HEK293T (cell line): Measurements from ENCODE around the gene RBCK1.

Source experiments
- CTCF ChIA-PET: fragments of 350-600 bp; formaldehyde crosslinking; extraction: SDS; loops from one replicate; lab custom pipeline; 2021; ENCODE audit warnings: antibody characterized with exemption, inconsistent platforms; lab: Yijun Ruan, JAX
- POLR2A ChIA-PET: fragments of 350-600 bp; formaldehyde crosslinking; extraction: SDS; loops from one replicate; lab custom pipeline; 2020; ENCODE audit warnings: antibody characterized with exemption, inconsistent platforms; lab: Yijun Ruan, JAX
- DNase-seq: peaks from one replicate; pipeline ENCODE4 v3.0.0; 2012; ENCODE audit warnings: mixed read lengths; ENCODE audit errors: extremely low spot score
- ARNT ChIP-seq: fragments of 450-650 bp; IDR thresholded peaks from 2 replicates; pipeline ENCODE4 v1.6.1; 2017; ENCODE audit warnings: mild to moderate bottlenecking
- BHLHE40 ChIP-seq: fragments of 450-650 bp; IDR thresholded peaks from 2 replicates; pipeline ENCODE4 v1.6.1; 2016; ENCODE audit warnings: mild to moderate bottlenecking, moderate library complexity, borderline replicate concordance
- CTBP1 ChIP-seq: fragments of 450-650 bp; IDR thresholded peaks from 2 replicates; pipeline ENCODE4 v1.6.1; 2016; ENCODE audit warnings: borderline replicate concordance
- ELF4 ChIP-seq: fragments of 450-650 bp; IDR thresholded peaks from 2 replicates; pipeline ENCODE4 v1.6.1; 2017; ENCODE audit warnings: antibody characterized with exemption
- FOXA1 ChIP-seq: fragments of 450-650 bp; IDR thresholded peaks from 2 replicates; pipeline ENCODE4 v1.6.1; 2016; ENCODE audit warnings: mild to moderate bottlenecking
- FOXK2 ChIP-seq: fragments of 450-650 bp; IDR thresholded peaks from 2 replicates; pipeline ENCODE4 v1.6.1; 2016; ENCODE audit warnings: mild to moderate bottlenecking
- FOXM1 ChIP-seq: fragments of 450-650 bp; IDR thresholded peaks from 2 replicates; pipeline ENCODE4 v1.6.1; 2017; ENCODE audit warnings: mild to moderate bottlenecking, borderline replicate concordance
- HDGF ChIP-seq: fragments of 450-650 bp; IDR thresholded peaks from 2 replicates; pipeline ENCODE4 v1.6.1; 2017; ENCODE audit warnings: antibody characterized with exemption, borderline replicate concordance
- L3MBTL2 ChIP-seq: fragments of 450-650 bp; conservative IDR thresholded peaks from 2 replicates; pipeline ENCODE4 v1.6.1; 2016; ENCODE audit warnings: mild to moderate bottlenecking
- LEF1 ChIP-seq: fragments of 450-650 bp; IDR thresholded peaks from 2 replicates; pipeline ENCODE4 v1.6.1; 2017; ENCODE audit warnings: mild to moderate bottlenecking, borderline replicate concordance
- NFRKB ChIP-seq: fragments of 450-650 bp; IDR thresholded peaks from 2 replicates; pipeline ENCODE4 v1.6.1; 2016; ENCODE audit warnings: mild to moderate bottlenecking, moderate library complexity
- SP1 ChIP-seq: fragments of 450-650 bp; IDR thresholded peaks from 2 replicates; pipeline ENCODE4 v1.6.1; 2017
- SUZ12 ChIP-seq: fragments of 450-650 bp; IDR thresholded peaks from 2 replicates; pipeline ENCODE4 v1.6.1; 2016; ENCODE audit warnings: mild to moderate bottlenecking
- TARDBP ChIP-seq: fragments of 450-650 bp; IDR thresholded peaks from 2 replicates; pipeline ENCODE4 v1.6.1; 2016
- ZNF384 ChIP-seq: fragments of 450-650 bp; IDR thresholded peaks from 2 replicates; pipeline ENCODE4 v1.6.1; 2016
- TF ChIP-seq, protein P1 (sequence below): fragments of 450-650 bp; IDR thresholded peaks from 2 replicates; pipeline ENCODE4 v1.6.1; 2016

RBCK1 gene

DNA sequence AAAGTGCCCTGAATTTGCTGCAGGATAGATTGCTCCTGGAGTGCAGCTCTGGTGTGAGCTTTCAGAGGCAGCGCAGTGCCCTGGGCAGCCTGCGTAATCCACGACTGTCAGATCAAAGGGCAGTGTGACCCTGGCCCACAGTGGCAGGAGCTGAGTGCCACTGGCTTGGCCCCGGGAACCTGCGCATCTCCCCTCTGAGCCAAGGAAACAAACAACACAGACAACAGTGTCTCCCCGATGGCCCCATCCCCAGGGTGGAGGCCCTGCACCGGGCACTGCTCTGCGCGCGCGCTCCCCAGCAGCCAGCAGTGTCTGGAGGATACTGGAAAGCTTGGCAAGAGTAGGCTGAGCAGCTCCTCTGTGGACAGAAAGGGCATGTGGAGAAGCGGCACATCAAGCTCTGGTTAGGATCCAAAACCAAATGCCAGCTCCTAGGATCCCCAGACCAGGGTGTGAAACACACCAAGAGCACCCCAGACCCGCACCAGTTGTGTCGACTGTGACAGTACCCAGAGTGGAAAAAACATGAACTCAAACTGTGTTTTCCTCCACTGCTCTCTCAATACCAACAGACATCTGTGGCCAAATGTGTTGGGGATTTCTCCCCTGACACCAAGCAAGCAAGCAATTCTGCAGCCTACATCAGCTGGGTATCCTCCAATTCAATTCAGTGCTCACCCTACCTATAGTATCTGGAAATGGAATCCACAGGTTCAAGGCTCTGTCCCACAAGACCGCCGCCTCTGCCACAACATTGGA is 26.7 kb downstream of the RBCK1 start:
- ChIA-PET CTCF (interaction anchor here (0.5 kb wide), 1 partner anchor 84 kb away, joined by 6 read pairs; no protein-coding TSS in a partner anchor), POLR2A (no interaction called here)
- no peak for DNase-seq

GRCh38 chr20:435558-435957 is 27.5 kb downstream of the RBCK1 start:
- POLR2A ChIA-PET, result no interaction called here
- no peak for DNase-seq
- CTCF ChIA-PET, result no interaction called here
- TF ChIP-seq FOXA1, result no peak
- TF ChIP-seq ZNF384, result no peak
- TF ChIP-seq L3MBTL2, result no peak
- TF ChIP-seq SUZ12, result no peak
- no peak for TF ChIP-seq FOXM1
- no peak for TF ChIP-seq CTBP1
- TF ChIP-seq, protein P1, sequence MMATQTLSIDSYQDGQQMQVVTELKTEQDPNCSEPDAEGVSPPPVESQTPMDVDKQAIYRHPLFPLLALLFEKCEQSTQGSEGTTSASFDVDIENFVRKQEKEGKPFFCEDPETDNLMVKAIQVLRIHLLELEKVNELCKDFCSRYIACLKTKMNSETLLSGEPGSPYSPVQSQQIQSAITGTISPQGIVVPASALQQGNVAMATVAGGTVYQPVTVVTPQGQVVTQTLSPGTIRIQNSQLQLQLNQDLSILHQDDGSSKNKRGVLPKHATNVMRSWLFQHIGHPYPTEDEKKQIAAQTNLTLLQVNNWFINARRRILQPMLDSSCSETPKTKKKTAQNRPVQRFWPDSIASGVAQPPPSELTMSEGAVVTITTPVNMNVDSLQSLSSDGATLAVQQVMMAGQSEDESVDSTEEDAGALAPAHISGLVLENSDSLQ, result no peak
- TF ChIP-seq ARNT, result no peak
- TF ChIP-seq HDGF, result no peak
- no peak for TF ChIP-seq ELF4
- no peak for TF ChIP-seq TARDBP
- TF ChIP-seq BHLHE40, result no peak
- TF ChIP-seq LEF1, result no peak
- TF ChIP-seq NFRKB, result no peak
- no peak for TF ChIP-seq SP1
- no peak for TF ChIP-seq FOXK2

More for the DNA sequence above, 26.7 kb downstream of the RBCK1 start:
- no peak for TF ChIP-seq NFRKB
- TF ChIP-seq FOXA1, result no peak
- TF ChIP-seq ZNF384, result no peak
- no peak for TF ChIP-seq FOXK2
- no peak for TF ChIP-seq SUZ12
- TF ChIP-seq L3MBTL2, result no peak
- no peak for TF ChIP-seq CTBP1
- no peak for TF ChIP-seq ARNT
- TF ChIP-seq LEF1, result no peak
- no peak for TF ChIP-seq BHLHE40
- TF ChIP-seq ELF4, result no peak
- no peak for TF ChIP-seq SP1
- TF ChIP-seq, protein P1, result no peak

DNA sequence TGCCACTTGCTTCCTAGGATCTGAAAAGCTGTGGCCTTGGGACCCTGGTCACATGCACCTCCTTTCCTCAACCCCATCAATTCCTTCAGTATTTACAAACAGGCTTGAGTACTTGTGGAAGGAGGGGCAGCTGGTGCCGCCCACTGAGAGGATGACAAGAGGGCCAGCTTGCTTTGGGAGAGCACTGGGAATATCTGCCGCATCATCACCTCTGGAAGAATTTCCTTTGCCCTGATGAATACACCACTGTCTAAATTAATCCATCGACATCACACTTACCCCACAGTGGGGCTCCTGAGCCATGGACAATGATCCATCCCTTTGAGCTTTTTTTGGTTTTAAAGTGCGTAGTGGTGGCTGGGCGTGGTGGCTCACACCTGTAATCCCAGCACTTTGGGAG is 28.4 kb downstream of the RBCK1 start:
- DNase-seq, result no peak
- POLR2A ChIA-PET, result interaction anchor here (1.3 kb wide), 1 partner anchor 9 kb away, joined by 3 read pairs; no protein-coding TSS in a partner anchor
- TF ChIP-seq FOXM1, result no peak
- no peak for TF ChIP-seq LEF1
- TF ChIP-seq SUZ12, result no peak
- TF ChIP-seq FOXK2, result no peak
- no peak for TF ChIP-seq BHLHE40
- TF ChIP-seq ZNF384, result no peak
- TF ChIP-seq HDGF, result no peak
- TF ChIP-seq, protein P1, result no peak
- TF ChIP-seq FOXA1, result no peak
- TF ChIP-seq TARDBP, result no peak
- TF ChIP-seq NFRKB, result no peak
- no peak for TF ChIP-seq L3MBTL2
- TF ChIP-seq CTBP1, result no peak
- TF ChIP-seq ARNT, result no peak
- no peak for TF ChIP-seq ELF4
- TF ChIP-seq SP1, result no peak
- CTCF ChIA-PET, result no interaction called here

GRCh38 chr20:437787-438486 is 29.8 kb downstream of the RBCK1 start:
- POLR2A ChIA-PET, result interaction anchor here (1.3 kb wide), 1 partner anchor 8 kb away, joined by 3 read pairs; no protein-coding TSS in a partner anchor
- CTCF ChIA-PET, result no interaction called here
- DNase-seq, result no peak
- TF ChIP-seq, protein P1, result no peak

GRCh38 chr20:438571-439469 is 30.7 kb downstream of the RBCK1 start:
- ChIA-PET POLR2A (no interaction called here), CTCF (no interaction called here)
- DNase-seq, result no peak
- no peak for TF ChIP-seq L3MBTL2
- no peak for TF ChIP-seq ELF4
